SKM-1 (cell line): ENCODE data around the gene CD274.
A peak's percentile ranks its signal among the peaks of the same experiment; 100 is the strongest.
"Not testable (repeated sequence)": the region's sequence is repeated elsewhere in the genome, so short reads cannot be mapped to it uniquely, and the experiment has no call there.

Experiments
- DNase-seq: peaks from one replicate; lab custom pipeline; 2025; ENCODE audit not compliant: unreplicated experiment; lab: John Stamatoyannopoulos, UW

Gene CD274

GRCh38 chr9:5450359-5451091 is at the start of gene CD274:
CD274 (plus strand) TSS chr9:5450542; CDS start chr9:5456114, 5,572 bp downstream.
- peak; percentile 46 for DNase-seq

DNA sequence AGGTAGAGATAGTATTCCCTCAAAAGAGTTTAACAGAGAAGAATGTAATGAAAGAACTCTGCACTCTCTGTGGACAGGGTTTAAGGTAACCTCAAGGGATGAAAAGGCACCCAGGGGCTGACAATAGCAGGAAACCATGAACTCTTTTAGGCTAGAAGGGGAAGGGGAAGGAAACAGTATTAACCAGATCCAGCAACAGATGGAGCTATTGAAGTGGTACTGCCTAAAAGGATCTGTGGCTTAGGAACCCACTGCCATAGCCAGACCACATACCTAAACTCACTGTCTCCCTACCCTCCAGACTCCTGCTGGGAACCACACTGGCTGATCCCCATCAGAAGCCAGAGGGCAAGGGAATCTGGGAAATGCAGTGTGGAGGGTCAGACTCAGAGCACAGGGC is 48.1 kb upstream of the CD274 start:
- DNase-seq: no peak

DNA sequence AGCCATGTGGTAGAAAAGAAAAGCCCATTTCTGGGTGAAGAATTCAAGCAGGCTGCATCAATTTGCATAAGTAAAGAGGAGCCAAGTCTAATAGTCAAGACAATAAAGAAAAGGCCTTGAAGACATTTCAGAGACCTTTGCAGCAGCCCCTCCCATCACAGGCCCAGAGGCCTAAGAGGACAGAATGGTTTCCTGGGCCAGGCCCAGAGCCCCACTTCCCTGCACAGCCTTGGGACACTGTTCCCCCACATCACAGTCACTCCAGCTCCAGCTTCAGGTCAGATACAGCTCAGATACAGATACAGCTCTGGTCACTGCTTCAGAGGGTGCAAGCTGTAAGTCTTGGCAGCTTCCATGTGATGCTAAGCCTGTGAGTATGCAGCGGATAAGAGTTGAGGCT is 41.7 kb upstream of the CD274 start:
- DNase-seq: no peak

DNA sequence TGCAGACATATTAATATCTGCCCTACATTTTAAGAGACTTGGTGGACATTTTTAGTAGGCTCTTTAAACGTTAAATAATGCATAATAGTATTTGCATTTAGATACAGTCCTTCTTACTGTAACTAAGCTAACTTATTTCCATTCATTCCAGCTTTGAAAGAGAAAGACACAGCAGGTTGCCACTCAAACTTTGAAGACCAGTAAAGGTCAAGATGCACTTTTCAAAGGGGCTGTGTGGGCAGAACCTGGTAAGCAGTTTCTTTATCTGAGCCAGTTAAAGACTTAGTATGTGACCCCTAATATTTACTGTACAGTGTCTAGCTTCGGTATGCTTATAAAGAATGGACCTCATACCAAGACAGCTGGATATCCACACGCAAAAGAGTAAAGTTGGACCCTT is 33.4 kb upstream of the CD274 start:
- no peak for DNase-seq

- DNase-seq: no peak
These were observed 31.9 kb upstream of the CD274 start for GRCh38 chr9:5418481-5418880.

DNA sequence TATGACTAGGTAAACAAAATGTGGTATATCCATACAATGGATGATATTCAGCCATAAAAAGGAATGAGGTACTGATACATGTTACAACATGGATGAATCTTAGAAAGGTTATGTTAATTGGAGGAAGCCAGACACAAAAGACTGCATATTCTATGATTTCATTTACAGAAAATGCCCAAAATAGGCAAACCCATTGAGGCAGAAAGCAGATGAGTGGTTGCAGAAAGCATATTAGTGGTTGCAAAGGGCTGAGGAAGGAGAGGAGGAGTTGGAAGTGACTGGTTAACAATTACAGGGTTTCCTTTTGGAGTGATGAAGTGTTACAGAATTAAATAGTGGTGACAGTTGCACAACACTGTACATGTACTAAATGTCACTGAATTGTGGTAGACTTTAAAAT is 30.4 kb upstream of the CD274 start:
- no peak for DNase-seq

DNA sequence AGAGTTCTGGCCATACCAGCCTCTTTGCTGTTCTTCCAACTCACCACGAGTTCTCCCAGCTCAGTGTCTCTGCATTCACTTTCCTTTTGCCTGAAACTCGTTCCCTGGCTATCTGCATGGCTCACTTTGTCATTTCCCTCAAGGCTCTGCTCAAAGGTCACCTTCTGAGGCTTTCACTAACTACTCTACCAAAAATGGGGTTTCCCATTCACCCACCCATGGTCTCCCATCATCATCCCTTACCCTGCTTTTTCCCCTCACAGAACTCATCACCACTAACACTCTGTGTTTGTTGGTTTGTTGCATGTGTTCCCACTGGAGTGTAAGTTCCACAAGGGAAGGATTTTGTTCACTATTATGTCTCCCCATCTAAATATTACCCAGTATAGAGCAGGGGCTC is 29.2 kb upstream of the CD274 start:
- DNase-seq: no peak

GRCh38 chr9:5422276-5422675 is 28.1 kb upstream of the CD274 start:
- DNase-seq: no peak

GRCh38 chr9:5425006-5425628 is 25.2 kb upstream of the CD274 start:
- peak; percentile 21 for DNase-seq

DNA sequence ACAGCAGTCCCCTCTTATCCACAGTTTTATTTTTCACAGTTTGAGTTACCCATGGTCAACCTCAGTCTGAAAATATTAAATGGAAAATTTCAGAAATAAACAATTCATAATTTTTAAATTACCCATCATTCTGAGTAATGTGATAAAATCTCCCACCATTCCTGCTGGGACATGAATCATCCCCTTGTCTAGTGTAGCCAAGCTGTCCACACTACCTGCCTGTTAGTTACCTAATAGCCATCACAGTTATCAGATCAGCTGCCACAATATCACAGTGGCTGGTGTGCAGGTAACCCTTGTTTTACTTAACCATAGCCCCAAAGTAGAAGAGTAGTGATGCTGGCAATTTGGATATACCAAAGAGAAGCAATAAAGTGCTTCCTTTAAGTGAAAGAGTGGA is 23.3 kb upstream of the CD274 start:
- DNase-seq: no peak

DNA sequence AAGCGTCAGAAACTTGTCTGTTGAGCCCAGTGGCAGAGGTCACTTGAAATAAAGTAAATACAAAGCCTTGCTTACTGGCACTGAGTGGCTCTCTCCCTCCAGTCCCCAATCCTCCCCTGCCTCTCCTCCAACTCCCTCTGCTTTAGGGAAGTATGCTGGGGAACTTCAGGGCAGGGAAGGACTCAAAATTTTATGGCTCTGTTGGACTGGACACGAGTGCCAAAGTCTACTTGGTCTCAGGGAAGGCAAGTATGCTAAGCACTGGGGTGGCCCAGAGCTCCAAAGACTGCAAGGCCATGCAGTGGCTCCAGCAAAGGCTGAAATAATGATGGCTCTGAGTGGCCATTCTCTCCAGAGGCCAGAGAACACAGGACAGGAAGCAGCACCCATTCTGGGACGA is 22.2 kb upstream of the CD274 start:
- DNase-seq: no peak

GRCh38 chr9:5428794-5429528 is 21.4 kb upstream of the CD274 start:
- no peak for DNase-seq

- DNase-seq: no peak
These were observed 20.3 kb upstream of the CD274 start for GRCh38 chr9:5429873-5430564.

- no peak for DNase-seq
These were observed 19.4 kb upstream of the CD274 start for GRCh38 chr9:5430912-5431311.

GRCh38 chr9:5432890-5433289 is 17.5 kb upstream of the CD274 start:
- not testable (repeated sequence) for DNase-seq

GRCh38 chr9:5433328-5433727 is 17.0 kb upstream of the CD274 start:
- not testable (repeated sequence) for DNase-seq

GRCh38 chr9:5433841-5434810 is 16.2 kb upstream of the CD274 start:
- DNase-seq: not testable (repeated sequence)

GRCh38 chr9:5435912-5436311 is 14.4 kb upstream of the CD274 start:
- DNase-seq: no peak

DNA sequence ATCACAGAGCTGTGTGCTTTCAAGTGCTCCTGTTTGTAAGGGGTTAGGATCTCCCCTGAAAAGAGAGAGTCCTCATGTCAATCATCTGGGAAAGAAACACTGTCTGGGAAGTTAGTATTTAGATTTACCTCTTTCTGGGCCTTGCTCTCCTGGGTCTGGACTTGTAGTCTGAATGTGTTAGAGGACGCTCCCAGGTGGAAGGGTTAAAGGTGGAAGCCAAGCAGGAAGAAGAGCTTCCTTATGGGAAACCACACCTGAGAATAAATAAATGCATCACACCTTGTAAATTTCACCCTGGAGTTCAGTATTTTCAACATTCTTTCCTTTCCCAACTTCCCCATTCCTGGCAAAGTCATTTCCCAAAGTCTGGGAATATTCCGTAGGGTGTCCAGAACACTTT is 13.9 kb upstream of the CD274 start:
- DNase-seq: no peak
